ENCODE results near the gene ZNF385C.

DNA sequence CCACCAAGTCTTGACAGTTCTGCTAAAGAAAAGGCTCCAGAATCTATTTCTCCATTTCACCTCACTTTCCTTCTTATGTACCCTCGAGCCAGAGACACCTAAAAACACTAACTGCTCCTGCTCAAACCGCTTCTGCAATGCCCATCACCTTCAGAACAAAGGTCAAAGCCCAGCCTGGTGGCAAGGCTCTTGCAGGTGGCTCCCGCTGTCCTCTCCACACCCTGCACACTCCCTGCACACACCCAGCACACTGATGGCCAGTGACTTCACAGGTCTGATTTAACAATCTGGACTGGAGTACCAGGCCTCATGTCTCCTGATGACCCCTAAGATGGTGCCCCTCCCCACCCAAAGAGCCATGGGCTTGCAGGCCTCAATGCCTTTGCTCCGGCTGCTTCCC is 38.0 kb downstream of the ZNF385C start:
- TF ChIP-seq, protein P1, sequence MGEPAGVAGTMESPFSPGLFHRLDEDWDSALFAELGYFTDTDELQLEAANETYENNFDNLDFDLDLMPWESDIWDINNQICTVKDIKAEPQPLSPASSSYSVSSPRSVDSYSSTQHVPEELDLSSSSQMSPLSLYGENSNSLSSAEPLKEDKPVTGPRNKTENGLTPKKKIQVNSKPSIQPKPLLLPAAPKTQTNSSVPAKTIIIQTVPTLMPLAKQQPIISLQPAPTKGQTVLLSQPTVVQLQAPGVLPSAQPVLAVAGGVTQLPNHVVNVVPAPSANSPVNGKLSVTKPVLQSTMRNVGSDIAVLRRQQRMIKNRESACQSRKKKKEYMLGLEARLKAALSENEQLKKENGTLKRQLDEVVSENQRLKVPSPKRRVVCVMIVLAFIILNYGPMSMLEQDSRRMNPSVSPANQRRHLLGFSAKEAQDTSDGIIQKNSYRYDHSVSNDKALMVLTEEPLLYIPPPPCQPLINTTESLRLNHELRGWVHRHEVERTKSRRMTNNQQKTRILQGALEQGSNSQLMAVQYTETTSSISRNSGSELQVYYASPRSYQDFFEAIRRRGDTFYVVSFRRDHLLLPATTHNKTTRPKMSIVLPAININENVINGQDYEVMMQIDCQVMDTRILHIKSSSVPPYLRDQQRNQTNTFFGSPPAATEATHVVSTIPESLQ (CRISPR knock-in tag; conservative IDR thresholded peaks at IDR 0.05) = no peak
- no peak for TF ChIP-seq BRD4 (CRISPR knock-in tag; IDR thresholded peaks at IDR 0.05)
- TF ChIP-seq CHD4 (IDR thresholded peaks at IDR 0.05; ENCODE audit: borderline replicate concordance, low read length) = no peak
